Measurements from ENCODE around the gene GATAD2A.

GATAD2A gene

DNA sequence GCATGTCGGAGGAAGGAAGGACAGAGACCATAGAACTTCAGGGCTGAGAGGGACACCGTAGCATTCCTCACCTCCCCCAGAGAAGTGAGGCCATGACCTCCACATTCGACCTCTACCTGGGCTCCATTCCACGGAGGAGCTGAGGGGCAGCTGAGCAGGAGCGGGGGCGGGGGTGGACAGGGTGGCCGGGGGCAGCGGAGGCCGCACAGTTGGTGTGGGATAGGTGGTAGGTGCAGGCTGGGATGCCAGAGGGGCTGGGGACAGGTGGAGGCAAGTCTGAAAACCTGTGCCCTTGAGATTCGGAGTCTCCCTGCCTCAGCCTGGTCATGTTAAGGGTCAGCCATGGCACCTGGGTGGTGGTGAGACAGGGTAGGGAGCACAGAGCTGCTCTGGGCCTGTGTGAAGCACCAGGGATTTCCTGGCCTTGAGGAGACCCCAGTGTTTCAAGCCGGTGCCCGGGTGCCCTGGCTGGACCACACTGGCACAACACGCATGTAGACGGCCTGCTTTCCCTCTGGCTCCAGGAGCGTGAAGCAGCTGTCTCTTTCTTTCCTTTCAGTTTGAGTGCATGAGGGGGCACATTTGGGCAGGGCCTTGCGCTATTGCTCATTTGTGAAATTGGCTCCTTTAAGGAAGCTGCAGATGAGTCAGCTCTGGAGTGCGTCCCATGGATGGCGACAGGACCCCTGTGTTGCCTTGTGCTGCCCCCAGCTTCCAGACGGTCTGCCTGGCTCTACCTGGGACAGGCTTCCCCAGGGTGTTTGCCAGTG lies 58.1 kb downstream of the GATAD2A start:
- no peak for DNase-seq (ENCODE audit: low read depth)
- no peak overlapping the region for H3K4me3 ChIP-seq (ENCODE audit: low read depth, low read length)
- TF ChIP-seq POLR2A (IDR thresholded peaks at IDR 0.05; ENCODE audit: extremely low read depth, insufficient read length) (no peak), MYC (IDR thresholded peaks at IDR 0.05; ENCODE audit: low read depth, low read length) (no peak)
- TF ChIP-seq, protein P1, sequence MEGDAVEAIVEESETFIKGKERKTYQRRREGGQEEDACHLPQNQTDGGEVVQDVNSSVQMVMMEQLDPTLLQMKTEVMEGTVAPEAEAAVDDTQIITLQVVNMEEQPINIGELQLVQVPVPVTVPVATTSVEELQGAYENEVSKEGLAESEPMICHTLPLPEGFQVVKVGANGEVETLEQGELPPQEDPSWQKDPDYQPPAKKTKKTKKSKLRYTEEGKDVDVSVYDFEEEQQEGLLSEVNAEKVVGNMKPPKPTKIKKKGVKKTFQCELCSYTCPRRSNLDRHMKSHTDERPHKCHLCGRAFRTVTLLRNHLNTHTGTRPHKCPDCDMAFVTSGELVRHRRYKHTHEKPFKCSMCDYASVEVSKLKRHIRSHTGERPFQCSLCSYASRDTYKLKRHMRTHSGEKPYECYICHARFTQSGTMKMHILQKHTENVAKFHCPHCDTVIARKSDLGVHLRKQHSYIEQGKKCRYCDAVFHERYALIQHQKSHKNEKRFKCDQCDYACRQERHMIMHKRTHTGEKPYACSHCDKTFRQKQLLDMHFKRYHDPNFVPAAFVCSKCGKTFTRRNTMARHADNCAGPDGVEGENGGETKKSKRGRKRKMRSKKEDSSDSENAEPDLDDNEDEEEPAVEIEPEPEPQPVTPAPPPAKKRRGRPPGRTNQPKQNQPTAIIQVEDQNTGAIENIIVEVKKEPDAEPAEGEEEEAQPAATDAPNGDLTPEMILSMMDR (IDR thresholded peaks at IDR 0.05; ENCODE audit: low read depth, low read length) = no peak
- TF ChIP-seq, protein P2, sequence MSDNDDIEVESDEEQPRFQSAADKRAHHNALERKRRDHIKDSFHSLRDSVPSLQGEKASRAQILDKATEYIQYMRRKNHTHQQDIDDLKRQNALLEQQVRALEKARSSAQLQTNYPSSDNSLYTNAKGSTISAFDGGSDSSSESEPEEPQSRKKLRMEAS (IDR thresholded peaks at IDR 0.05; ENCODE audit: low read depth, low read length) = no peak

DNA sequence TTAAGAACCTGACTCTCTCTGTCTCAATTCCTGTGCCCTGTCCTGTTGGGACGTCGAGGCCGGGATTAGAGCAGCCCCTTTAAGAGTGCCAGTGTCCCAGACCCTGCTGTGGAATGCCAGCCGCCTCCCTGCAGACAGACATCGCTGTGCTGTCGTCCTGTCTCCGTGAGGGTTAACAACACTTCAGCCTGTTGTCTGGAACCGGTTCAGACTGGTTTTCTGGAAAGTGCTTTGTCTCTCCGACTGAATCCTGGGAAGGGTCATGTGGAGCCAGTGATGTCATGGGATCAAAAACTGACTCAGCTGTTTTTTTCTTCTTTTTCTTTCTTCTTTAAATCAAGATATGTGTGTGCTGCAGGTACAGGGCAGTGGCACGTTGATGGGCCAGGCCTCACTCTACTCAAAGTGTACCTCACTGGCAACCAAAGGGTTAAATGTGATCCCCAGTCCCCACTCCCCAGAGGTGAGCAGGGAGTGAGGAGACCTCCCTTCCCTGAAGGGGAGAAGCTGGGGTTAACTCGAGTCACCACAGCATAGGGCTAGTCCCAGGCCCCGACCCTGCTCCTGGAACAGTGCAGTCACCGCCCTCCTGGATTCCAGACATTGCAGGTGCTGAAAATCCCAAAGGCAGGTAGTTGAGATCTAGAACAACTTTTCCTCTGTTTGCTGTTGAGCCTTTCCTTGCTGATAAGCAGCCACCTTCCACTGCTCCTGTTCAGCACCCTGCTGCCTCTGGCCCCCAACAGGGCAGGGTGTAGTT lies 59.0 kb downstream of the GATAD2A start:
- no peak for DNase-seq (ENCODE audit: low read depth)
- H3K4me3 ChIP-seq (ENCODE audit: low read depth, low read length) = no peak overlapping the region
- no peak for TF ChIP-seq MYC (IDR thresholded peaks at IDR 0.05; ENCODE audit: low read depth, low read length)
- no peak for TF ChIP-seq POLR2A (IDR thresholded peaks at IDR 0.05; ENCODE audit: extremely low read depth, insufficient read length)
- TF ChIP-seq, protein P2 (IDR thresholded peaks at IDR 0.05; ENCODE audit: low read depth, low read length) = no peak

DNA sequence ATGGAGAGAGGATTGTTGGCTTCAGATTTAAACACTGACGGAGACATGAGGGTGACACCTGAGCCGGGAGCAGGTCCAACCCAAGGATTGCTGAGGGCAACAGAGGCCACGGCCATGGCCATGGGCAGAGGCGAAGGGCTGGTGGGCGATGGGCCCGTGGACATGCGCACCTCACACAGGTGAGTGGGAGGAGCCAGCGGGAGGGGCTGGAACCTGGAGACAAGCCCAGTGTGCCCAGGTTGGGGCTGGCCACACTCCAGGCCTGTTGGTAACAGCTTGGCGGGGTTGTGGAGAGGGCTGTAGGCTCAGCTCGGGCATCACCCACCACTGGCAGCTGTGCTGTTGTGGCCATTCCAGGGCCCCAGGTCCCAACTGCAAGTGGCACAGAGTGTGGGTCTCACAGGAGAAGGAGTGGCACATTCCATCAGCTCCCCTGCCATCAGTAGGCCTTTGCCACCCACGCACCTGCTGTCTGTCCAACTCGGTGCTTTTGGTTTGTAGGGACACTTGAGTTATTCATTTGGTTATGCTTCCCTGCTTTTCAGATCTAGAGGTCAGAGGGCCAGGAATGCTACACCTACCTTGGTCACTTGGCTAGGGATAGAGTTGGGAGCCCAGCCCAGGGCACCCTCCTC lies 60.1 kb downstream of the GATAD2A start:
- TF ChIP-seq, protein P1 (IDR thresholded peaks at IDR 0.05; ENCODE audit: low read depth, low read length) = no peak
- TF ChIP-seq, protein P2 (IDR thresholded peaks at IDR 0.05; ENCODE audit: low read depth, low read length) = no peak
- TF ChIP-seq MYC (IDR thresholded peaks at IDR 0.05; ENCODE audit: low read depth, low read length) = no peak
- TF ChIP-seq POLR2A (IDR thresholded peaks at IDR 0.05; ENCODE audit: extremely low read depth, insufficient read length) = no peak
- no peak for DNase-seq (ENCODE audit: low read depth)
- H3K4me3 ChIP-seq (ENCODE audit: low read depth, low read length) = no peak overlapping the region

DNA sequence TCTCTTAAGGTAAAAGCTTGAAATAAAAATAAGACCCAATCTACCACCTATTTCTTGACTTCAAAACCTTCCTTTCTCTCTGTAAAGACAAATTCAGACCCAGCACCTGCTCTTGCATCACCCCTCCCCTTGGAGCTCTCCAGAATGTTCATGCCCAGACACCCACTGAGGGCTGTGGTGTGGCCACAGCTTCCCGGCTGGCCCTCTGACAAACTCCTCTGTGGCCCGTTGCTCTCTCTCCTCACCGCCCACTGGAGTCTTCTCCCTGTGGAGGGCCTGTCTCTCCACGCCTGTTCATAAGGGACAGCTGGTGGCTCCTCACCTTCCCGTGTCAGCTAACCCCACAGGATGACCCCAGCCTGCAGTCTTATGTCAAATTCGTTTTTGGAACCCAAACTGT lies 60.7 kb downstream of the GATAD2A start:
- DNase-seq (ENCODE audit: low read depth) = no peak
- H3K4me3 ChIP-seq (ENCODE audit: low read depth, low read length) = no peak overlapping the region
- TF ChIP-seq, protein P1 (IDR thresholded peaks at IDR 0.05; ENCODE audit: low read depth, low read length) = no peak
- TF ChIP-seq POLR2A (IDR thresholded peaks at IDR 0.05; ENCODE audit: extremely low read depth, insufficient read length) (no peak), MYC (IDR thresholded peaks at IDR 0.05; ENCODE audit: low read depth, low read length) (no peak)
- TF ChIP-seq, protein P2 (IDR thresholded peaks at IDR 0.05; ENCODE audit: low read depth, low read length) = no peak

DNA sequence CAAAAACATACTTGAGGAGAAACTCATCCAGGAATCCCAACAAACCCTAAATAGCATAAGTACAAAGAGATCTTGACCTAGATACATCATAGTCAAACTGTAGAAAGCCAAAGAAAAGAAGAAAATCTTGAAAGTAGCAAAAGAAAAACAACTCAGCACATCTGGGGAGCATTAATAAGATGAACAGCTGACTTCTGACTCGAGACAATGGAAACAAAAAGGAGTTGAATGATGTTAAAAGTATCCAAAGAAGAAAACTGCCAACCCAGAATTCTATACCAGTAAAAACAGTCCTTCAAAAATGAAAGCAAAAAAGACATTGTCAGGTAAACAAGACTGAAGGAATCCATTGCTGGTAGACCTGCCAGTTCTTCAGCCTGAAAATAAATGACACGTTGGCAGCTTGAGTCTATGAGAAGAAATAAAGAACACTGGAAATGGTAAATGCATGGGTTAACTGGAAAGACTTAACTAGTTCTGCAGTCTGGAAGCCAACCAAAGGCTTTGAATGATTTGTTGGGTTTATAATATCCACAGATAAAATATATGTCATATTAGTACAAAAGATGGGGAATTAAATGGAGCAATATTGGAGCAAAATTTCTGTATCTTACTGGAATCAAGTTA lies 63.1 kb downstream of the GATAD2A start:
- no peak overlapping the region for H3K4me3 ChIP-seq (ENCODE audit: low read depth, low read length)
- DNase-seq (ENCODE audit: low read depth) = peak; percentile 33
- TF ChIP-seq, protein P1 (IDR thresholded peaks at IDR 0.05; ENCODE audit: low read depth, low read length) = no peak
- TF ChIP-seq POLR2A (IDR thresholded peaks at IDR 0.05; ENCODE audit: extremely low read depth, insufficient read length) (no peak), MYC (IDR thresholded peaks at IDR 0.05; ENCODE audit: low read depth, low read length) (no peak)
- TF ChIP-seq, protein P2 (IDR thresholded peaks at IDR 0.05; ENCODE audit: low read depth, low read length) = no peak
